ENCODE data around the gene HSF4.

The HSF4 gene

DNA sequence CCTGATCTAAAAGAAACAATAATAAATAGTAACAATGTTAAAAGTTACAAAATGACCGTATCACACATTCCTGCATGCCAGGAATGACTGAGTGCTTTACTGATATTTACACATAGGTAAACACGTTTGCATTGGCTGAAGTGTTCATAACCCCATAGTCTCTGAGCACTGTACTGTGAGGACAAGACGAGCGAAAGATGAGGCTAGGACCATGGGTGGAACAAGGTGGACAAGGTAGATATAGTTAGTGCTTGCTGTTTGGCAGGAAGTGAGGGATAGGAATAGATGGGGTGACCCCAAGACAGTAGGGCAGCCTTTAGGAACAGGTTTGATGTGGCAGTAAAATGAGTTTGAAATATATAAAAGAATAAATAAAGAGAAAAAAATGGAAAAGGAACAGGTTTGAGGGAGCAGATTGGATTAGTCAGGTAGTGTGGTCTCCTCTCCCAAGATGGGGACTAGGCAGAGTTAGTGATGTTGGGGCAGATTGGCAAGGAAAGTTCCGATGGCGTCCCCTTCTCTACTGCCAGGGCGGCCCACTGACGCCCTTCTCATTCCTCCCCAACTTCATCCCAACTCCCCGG, 27.0 kb downstream of the HSF4 start:
- Histone ChIP-seq H3K27ac (no peak overlapping the region), H3K4me3 (peak overlapping the region; percentile 96)
- DNase-seq (ENCODE audit: low spot score) = no peak
- TF ChIP-seq, protein P1, sequence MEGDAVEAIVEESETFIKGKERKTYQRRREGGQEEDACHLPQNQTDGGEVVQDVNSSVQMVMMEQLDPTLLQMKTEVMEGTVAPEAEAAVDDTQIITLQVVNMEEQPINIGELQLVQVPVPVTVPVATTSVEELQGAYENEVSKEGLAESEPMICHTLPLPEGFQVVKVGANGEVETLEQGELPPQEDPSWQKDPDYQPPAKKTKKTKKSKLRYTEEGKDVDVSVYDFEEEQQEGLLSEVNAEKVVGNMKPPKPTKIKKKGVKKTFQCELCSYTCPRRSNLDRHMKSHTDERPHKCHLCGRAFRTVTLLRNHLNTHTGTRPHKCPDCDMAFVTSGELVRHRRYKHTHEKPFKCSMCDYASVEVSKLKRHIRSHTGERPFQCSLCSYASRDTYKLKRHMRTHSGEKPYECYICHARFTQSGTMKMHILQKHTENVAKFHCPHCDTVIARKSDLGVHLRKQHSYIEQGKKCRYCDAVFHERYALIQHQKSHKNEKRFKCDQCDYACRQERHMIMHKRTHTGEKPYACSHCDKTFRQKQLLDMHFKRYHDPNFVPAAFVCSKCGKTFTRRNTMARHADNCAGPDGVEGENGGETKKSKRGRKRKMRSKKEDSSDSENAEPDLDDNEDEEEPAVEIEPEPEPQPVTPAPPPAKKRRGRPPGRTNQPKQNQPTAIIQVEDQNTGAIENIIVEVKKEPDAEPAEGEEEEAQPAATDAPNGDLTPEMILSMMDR (IDR thresholded peaks at IDR 0.05) = no peak

DNA sequence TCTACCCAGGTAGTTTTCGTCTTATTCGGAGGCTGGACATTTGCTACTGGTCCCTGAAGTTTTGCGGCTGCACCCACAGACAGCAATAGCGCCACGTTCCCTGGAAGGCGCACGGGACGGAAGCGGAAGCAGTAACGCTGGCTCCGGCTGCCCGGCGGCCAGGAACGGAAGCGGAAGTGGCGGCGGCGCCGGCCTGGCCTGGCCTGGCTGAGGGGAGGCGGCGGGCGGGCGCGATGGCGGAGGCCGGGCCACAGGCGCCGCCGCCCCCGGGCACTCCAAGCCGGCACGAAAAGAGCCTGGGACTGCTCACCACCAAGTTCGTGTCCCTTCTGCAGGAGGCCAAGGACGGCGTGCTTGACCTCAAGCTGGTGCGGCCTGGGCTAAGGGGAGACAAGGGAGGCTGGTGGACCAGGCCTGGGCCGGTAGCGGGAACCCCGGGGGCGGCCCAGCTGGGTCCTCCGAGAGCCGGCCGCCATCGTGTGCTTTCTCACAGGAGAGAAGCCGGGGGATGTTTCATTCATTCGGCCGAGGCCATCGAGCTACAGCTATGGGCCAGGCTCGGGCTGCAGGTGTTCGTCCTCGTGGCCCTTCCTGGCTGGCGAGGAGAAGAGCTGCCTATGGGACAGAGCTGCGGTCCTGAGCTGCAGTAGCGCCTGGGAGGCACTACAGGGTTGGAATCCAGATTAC, 27.6 kb downstream of the HSF4 start, which contains the start of gene E2F4:
Gene E2F4 (plus strand): TSS at position 161 of the 687 bp plus-strand sequence. CDS start 73 bp downstream, at position 234.
- TF ChIP-seq, protein P1 (IDR thresholded peaks at IDR 0.05) = no peak
- DNase-seq (ENCODE audit: low spot score) = peak; percentile 93
- peak within 1 kb of the TSS; percentile 96 for H3K4me3 ChIP-seq
- peak within 1 kb of the TSS; percentile 24 to 86 for H3K27ac ChIP-seq

DNA sequence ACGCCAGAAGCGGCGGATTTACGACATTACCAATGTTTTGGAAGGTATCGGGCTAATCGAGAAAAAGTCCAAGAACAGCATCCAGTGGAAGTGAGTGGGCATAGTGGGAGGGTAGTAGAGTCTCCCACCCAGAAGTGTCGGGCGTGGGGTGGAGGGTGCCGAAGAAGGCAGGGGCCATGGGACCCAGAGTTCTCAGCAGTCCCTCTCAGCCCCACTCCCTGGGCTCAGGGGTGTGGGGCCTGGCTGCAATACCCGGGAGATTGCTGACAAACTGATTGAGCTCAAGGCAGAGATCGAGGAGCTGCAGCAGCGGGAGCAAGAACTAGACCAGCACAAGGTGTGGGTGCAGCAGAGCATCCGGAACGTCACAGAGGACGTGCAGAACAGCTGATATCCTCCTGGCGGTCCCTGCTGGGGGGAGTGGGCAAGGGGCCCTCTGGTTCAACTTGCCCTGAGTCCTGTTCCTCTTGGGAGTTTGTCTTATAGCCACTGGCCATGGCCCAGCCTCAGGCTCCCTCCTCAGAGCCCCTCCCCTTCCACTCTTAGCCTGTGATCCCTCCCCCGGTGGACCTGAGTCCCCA, 28.3 kb downstream of the HSF4 start:
- DNase-seq (ENCODE audit: low spot score) = no peak
- TF ChIP-seq, protein P1 (IDR thresholded peaks at IDR 0.05) = no peak
- Histone ChIP-seq H3K4me3 (peak overlapping the region; percentile 96), H3K27ac (peak overlapping the region in 1 of 2 donors; percentile 86)

DNA sequence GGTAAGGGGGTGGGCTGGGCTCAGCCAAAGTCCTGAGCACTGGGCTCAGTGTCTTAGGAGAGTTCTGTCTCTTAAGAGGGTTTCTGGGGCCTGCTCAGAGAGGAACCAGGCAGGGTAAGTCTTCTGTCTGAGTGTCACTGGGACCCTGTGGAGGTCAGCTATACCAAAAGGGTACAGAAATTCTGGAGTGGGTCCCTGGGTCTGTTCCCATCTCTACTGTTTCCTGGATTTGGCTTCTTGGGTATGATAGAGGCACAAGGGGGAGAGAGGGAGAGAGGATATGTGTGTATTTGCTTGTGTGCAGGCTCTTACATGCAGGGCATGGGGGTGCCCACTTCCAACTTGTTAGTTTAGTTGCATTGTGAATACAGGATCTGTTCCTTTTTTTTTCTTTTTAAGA, 29.0 kb downstream of the HSF4 start:
- Histone ChIP-seq H3K27ac (no peak overlapping the region), H3K4me3 (peak overlapping the region; percentile 96)
- TF ChIP-seq, protein P1 (IDR thresholded peaks at IDR 0.05) = no peak
- no peak for DNase-seq (ENCODE audit: low spot score)

DNA sequence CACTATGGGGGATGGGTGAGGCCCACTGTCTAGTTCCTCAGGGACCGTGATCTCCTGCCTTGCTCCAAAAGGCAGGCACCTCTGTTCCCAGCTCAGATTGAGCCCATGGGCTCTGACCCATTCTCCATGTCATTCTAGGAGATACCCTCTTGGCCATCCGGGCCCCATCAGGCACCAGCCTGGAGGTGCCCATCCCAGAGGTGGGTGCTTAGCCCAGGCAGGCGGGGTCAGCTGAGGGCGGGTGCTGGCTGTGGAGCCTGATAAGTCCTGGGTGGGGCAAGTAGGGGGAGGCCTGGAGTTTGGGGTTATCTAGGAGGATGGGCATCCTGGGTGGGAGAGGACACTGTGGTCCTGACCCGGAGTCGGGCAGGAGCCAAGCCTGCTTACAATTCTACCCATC, 29.7 kb downstream of the HSF4 start:
- TF ChIP-seq, protein P1 (IDR thresholded peaks at IDR 0.05) = no peak
- H3K27ac ChIP-seq = no peak overlapping the region

DNA sequence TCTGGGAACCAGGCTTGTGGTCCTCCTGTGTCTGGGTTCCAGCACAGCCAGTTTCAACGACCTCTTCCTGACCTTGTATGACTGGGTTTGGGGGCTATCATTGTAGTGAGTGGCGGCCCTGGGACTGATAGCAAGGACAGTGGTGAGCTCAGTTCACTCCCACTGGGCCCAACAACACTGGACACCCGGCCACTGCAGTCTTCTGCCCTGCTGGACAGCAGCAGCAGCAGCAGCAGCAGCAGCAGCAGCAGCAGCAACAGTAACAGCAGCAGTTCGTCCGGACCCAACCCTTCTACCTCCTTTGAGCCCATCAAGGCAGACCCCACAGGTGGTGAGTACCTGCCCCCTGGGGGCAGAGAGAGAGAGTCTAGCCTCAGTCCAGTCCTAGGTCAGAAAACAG, 31.1 kb downstream of the HSF4 start:
- TF ChIP-seq, protein P1 (IDR thresholded peaks at IDR 0.05) = no peak
- Histone ChIP-seq H3K27ac (no peak overlapping the region), H3K4me3 (no peak overlapping the region)
- DNase-seq (ENCODE audit: low spot score) = no peak

More for the DNA sequence above, 29.7 kb downstream of the HSF4 start:
- H3K4me3 ChIP-seq = no peak overlapping the region
- no peak for DNase-seq (ENCODE audit: low spot score)

Measured in coronary artery (tissue), 2 donors.